Osteoblast (primary cell): Measurements from ENCODE around the gene SNX21. TPM values are rescaled to one million over a fixed set of nuclear protein-coding genes. Genes with fewer than 3 reads are reported as not detected.
A peak's percentile ranks its signal among the peaks of the same experiment; 100 is the strongest.

Experiments
- DNase-seq: peaks from one replicate; pipeline ENCODE4 v3.0.0; 2011; ENCODE audit warnings: low spot score, mixed read lengths; ENCODE audit not compliant: insufficient read length; ENCODE audit errors: missing footprints
- H2AFZ ChIP-seq: 2 replicates; pipeline ENCODE4 v1.6.0; 2011; ENCODE audit warnings: mild to moderate bottlenecking, low read length
- H3K27ac ChIP-seq: 2 replicates; pipeline ENCODE4 v1.5.1; 2011; ENCODE audit warnings: mild to moderate bottlenecking, low read depth, low read length, moderate library complexity
- H3K27me3 ChIP-seq: 2 replicates; pipeline ENCODE4 v1.6.0; 2012; ENCODE audit warnings: mild to moderate bottlenecking, control low read depth, inconsistent platforms, low read length, moderate library complexity; ENCODE audit not compliant: insufficient read depth
- H3K36me3 ChIP-seq: 2 replicates; pipeline ENCODE4 v1.5.1; 2011; ENCODE audit warnings: mild to moderate bottlenecking, low read length, control low read depth, moderate library complexity; ENCODE audit not compliant: insufficient read depth
- H3K4me1 ChIP-seq: 2 replicates; pipeline ENCODE4 v1.5.1; 2011; ENCODE audit warnings: mild to moderate bottlenecking, low read length, control low read depth, moderate library complexity; ENCODE audit not compliant: insufficient read depth
- H3K4me2 ChIP-seq: 2 replicates; pipeline ENCODE4 v1.6.0; 2011; ENCODE audit warnings: mild to moderate bottlenecking, low read length; ENCODE audit not compliant: insufficient read depth
- H3K4me3 ChIP-seq: fragments of 200-600 bp; sonication (generic); 3 replicates; pipeline ENCODE4 v1.5.1; 2012; ENCODE audit warnings: mild to moderate bottlenecking, low read length, inconsistent platforms; ENCODE audit not compliant: insufficient read depth
- H3K79me2 ChIP-seq: 2 replicates; pipeline ENCODE4 v1.6.0; 2012; ENCODE audit warnings: mild to moderate bottlenecking, low read length, control low read depth, inconsistent platforms; ENCODE audit not compliant: insufficient read depth
- H3K9me3 ChIP-seq: 2 replicates; pipeline ENCODE4 v1.5.1; 2011; ENCODE audit warnings: low read depth, low read length, control low read depth
- H4K20me1 ChIP-seq: 2 replicates; pipeline ENCODE4 v1.6.0; 2012; ENCODE audit warnings: mild to moderate bottlenecking, low read length, control low read depth; ENCODE audit not compliant: insufficient read depth
- CTCF ChIP-seq: IDR thresholded peaks from 2 replicates; pipeline ENCODE4 v1.5.1; 2011; ENCODE audit warnings: mild to moderate bottlenecking, low read depth, low read length, moderate library complexity; ENCODE audit errors: extremely low read depth
- total RNA-seq: library from RNA; depleted of rRNA; stranded (reverse); fragments of >200 nt; gene quantifications from 2 replicates; pipeline ENCODE4 v1.2.3, GENCODE V29; 2012

SNX21 gene
- total RNA-seq, 1 donor: 101 TPM

- Histone ChIP-seq H3K27me3 (no peaks in the 10 kb centered on the region), H3K27ac (no peak overlapping the region), H3K4me1 (peaks cover 19% of the 10 kb centered on the region), H2AFZ (no peak overlapping the region), H3K79me2 (no peaks in the 10 kb centered on the region), H3K4me2 (no peak overlapping the region), H4K20me1 (no peaks in the 10 kb centered on the region), H3K36me3 (no peaks in the 10 kb centered on the region), H3K9me3 (no peaks in the 10 kb centered on the region), H3K4me3 (no peak overlapping the region)
- no peak for DNase-seq
- TF ChIP-seq CTCF: no peak
Observed at GRCh38 chr20:45863543-45864470, 30.2 kb downstream of the SNX21 start.

- DNase-seq: no peak
- H3K36me3 ChIP-seq: no peaks in the 10 kb centered on the region
Observed at GRCh38 chr20:45866454-45866853, 32.9 kb downstream of the SNX21 start.

GRCh38 chr20:45867136-45867818 is 33.7 kb downstream of the SNX21 start:
- H3K4me3 ChIP-seq: peak overlapping the region; percentile 4
- peaks cover 12% of the 10 kb centered on the region for H3K4me1 ChIP-seq
- peak overlapping the region; percentile 76 for H3K27ac ChIP-seq
- DNase-seq: no peak
- no peaks in the 10 kb centered on the region for H3K36me3 ChIP-seq
- no peaks in the 10 kb centered on the region for H3K79me2 ChIP-seq
- no peak overlapping the region for H2AFZ ChIP-seq
- H3K27me3 ChIP-seq: no peaks in the 10 kb centered on the region
- H3K9me3 ChIP-seq: no peaks in the 10 kb centered on the region
- H3K4me2 ChIP-seq: peak overlapping the region; percentile 24
- peaks cover under 1% of the 10 kb centered on the region for H4K20me1 ChIP-seq
- no peak for TF ChIP-seq CTCF

More at GRCh38 chr20:45866454-45866853, 32.9 kb downstream of the SNX21 start:
- TF ChIP-seq CTCF: no peak
- H4K20me1 ChIP-seq: no peaks in the 10 kb centered on the region
- peaks cover 12% of the 10 kb centered on the region for H3K4me1 ChIP-seq
- no peaks in the 10 kb centered on the region for H3K79me2 ChIP-seq
- no peaks in the 10 kb centered on the region for H3K9me3 ChIP-seq
- H3K27ac ChIP-seq: no peak overlapping the region
- no peak overlapping the region for H3K4me3 ChIP-seq
- H3K27me3 ChIP-seq: no peaks in the 10 kb centered on the region
- H3K4me2 ChIP-seq: no peak overlapping the region
- H2AFZ ChIP-seq: no peak overlapping the region

- peak overlapping the region; percentile 24 for H3K4me2 ChIP-seq
- TF ChIP-seq CTCF: no peak
- H3K4me3 ChIP-seq: peak overlapping the region; percentile 4
- H3K27me3 ChIP-seq: no peaks in the 10 kb centered on the region
- H4K20me1 ChIP-seq: peaks cover 5% of the 10 kb centered on the region
- no peaks in the 10 kb centered on the region for H3K36me3 ChIP-seq
- no peaks in the 10 kb centered on the region for H3K9me3 ChIP-seq
- no peaks in the 10 kb centered on the region for H3K79me2 ChIP-seq
- H3K27ac ChIP-seq: peak overlapping the region; percentile 76
- no peak overlapping the region for H2AFZ ChIP-seq
- DNase-seq: peak; percentile 87
- H3K4me1 ChIP-seq: peaks cover 12% of the 10 kb centered on the region
Observed at GRCh38 chr20:45867819-45868176, 34.2 kb downstream of the SNX21 start.
